ENCODE measurements around the gene CSAD.
A peak's percentile ranks its signal among the peaks of the same experiment; 100 is the strongest.
"Not testable (repeated sequence)": the region's sequence is repeated elsewhere in the genome, so short reads cannot be mapped to it uniquely, and the experiment has no call there.

Gene CSAD

DNA sequence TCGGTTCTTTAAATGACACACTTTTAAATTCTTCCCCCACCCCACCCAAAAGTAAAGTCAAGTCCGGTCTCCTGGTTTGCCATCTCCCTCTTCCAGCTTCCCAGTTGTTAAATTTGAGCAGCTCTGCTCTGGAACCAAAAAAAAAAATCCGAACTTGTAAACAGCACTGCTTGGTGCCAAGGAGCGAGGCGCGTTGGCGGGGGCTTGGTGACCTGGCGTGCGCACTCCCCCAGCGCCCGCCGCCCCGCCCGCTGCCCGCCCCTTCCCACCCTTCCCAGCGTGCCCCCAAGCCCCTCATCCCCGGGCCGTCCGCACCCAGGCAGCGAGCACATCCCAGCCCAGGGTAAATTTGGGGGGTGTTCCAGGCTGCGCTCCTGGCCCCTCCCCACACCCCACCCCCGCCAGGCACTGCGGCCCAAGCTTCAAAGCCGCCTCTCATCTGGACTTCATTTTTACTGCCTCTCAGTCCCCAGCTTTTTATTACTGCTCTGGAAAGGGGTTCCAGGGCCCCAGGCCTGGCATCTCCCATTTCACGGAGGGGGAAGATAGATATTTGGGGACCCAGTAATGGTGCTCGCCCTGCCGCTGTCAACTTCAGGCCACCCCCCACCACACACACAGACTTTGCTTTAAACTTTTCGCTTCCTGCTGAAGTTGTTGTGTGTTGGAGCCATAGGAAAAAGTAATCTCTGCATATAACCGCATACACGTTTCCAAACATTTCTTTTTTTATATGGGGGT, 38.0 kb upstream of the CSAD start:
- DNase-seq (ENCODE audit: low read depth) = no peak

DNA sequence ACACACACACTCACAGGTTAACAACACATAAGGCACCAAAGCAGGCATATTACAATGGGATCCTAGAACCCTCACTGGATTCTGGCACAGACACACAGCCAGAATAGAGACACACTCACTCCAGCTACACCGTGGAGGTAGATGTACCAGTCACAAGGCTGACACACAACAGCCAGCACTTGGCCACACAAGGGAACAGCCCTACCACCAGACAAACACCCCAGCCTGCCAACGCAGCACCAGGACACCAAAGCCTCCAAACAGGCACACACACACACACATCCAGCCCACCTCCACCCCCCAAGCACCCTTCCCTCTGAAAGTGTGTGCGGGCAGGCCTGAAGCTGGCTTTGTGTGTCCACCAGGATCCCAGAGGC, 37.2 kb upstream of the CSAD start:
- no peak for DNase-seq (ENCODE audit: low read depth)

GRCh38 chr12:53217051-53217930, 36.6 kb upstream of the CSAD start:
- DNase-seq (ENCODE audit: low read depth) = no peak

DNA sequence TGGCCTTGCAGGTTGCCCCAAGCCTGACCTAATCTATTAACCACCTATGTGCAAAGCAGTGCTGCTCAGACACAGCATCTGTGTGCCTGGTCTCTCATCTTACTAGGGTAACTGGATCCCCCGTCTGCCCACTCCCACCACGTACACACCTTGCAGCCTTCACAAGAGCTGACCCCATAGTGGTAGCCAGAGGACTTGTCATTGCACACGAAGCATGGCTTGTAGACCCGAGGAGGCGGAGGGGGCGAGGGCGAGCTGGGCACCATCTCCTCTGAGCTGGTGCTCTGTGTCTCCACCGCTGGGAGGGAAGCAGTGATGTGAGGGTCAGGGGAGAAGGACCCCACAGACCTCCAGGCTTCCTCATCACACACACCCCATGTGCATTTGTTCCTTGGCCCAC, 34.8 kb upstream of the CSAD start:
- DNase-seq (ENCODE audit: low read depth) = no peak

DNA sequence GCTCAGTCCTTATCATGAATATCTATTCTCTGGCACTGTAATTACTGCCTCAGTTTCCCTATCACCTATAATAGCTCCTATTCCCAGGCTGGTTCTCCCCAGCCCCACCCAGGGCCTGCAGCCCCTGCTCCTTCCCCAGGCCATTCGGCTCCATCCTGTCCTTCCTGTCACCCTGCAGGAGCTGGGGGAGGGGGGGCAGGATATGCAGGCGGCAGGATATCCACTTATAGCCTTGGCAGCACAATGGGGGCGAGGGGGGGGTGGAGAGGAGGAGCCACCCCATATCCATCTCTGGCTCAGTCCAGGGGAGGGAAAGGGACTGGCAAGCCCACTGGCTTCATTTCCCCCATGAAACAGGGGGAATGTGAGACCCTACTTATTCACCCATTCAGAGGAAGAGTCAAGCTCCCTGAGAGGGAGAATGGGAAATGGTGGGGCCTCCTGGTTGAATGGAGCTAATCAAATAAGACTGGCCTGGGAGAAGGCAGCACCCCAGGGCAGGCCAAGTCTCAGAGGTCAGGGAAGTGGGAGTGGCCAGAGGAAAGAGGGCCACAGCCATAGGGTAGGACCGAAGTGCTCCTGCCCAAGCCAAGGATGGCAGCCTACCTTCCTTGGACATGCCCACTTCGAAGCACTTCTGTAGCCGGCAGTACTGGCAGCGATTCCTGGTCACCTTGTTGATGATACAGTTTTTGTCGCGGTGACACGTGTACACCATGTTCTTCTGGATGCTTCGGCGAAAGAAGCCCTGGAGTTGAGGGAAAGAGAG, 34.1 kb upstream of the CSAD start:
- DNase-seq (ENCODE audit: low read depth) = no peak

DNA sequence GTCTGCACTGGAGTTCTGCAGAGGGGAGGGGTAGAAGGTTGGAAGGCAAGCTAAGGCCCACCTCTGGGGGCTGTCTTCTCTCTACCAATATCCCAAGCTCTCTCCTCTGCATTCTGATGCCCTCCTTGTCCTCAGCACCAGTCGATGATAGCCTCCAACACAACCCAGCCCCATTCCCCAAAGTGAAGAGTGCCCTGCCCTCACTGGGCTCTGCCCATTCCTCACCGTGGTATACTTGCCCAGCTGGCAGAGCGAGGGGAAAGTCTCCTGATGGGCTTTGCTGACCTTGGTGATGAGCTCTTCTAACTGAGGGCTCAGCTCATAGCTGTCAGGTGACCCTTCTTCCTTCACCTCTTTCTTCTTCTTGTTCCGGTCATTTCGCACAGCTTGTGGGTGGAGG, 33.5 kb upstream of the CSAD start:
- no peak for DNase-seq (ENCODE audit: low read depth)

- peak; percentile 75 for DNase-seq (ENCODE audit: low read depth)
Observed at GRCh38 chr12:53213348-53213747, 32.6 kb upstream of the CSAD start.

DNA sequence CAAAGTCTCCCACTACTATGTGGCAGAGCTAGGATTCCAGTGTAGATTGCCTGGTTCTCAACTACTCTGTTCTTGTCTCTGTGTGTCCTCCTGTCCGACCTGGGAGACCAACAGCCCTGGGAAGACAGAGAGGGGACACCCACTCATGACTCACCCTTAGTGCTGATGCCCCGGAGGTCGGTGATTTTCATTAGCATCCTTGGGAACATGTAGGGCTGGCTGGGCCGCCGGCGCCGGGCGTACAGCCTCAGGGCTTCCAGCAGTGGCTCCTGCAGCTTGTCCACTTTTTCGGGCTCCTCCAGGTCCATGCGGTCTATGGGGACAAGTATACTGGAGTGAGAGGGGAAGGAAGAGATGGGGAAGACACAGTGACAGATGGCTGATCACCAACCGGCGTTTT, 32.2 kb upstream of the CSAD start:
- no peak for DNase-seq (ENCODE audit: low read depth)

GRCh38 chr12:53211476-53212381, 31.0 kb upstream of the CSAD start:
- no peak for DNase-seq (ENCODE audit: low read depth)

GRCh38 chr12:53210843-53211242, 30.1 kb upstream of the CSAD start:
- no peak for DNase-seq (ENCODE audit: low read depth)

DNA sequence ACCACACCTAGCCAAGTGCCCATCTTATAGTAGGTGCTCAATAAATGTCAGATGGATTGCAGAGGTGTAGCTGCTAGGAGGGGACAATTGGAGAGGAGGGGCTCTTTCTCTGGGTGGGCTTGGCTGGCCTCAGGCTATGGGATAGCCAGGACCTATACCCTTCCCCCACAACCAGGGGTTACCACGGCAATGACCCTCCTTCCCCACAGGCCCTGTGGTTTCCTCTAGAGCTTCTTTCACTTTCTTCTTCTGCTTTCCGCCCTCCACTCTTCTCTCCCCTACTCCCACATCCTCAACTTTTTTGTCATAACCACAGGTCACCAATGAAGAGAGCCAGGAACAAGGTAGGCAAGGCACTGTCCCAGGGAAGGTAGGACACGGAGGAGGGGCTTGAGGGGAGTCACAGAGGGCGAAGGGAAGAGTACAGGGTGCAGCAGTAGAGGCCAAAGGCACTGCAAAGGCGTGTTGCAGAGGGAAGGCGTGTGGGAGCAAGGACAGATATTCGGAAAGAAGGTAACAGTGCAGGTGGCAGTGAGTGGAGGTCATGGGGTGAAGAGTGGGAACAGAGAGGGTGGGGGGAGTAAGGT, 28.2 kb upstream of the CSAD start:
- DNase-seq (ENCODE audit: low read depth) = no peak

DNA sequence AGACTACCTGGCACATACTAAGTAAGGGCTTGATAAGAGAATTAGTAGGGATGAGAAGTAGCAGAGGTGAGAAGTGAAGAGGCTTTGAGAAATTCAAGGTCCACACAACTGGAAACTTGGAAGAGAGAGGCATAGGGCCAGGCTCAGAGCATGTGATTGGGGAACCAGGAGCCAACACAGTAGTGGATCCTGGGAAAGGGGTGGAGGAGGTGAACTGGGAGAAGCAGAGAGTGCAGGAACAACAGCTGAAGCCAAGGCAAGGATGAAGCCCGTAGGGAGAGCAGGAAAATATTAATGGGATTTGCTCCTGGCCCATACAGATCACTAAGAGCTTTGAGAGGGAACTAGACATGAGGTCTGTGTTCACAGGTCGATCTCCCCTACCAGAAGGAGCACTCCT, 27.7 kb upstream of the CSAD start:
- DNase-seq (ENCODE audit: low read depth) = no peak

DNA sequence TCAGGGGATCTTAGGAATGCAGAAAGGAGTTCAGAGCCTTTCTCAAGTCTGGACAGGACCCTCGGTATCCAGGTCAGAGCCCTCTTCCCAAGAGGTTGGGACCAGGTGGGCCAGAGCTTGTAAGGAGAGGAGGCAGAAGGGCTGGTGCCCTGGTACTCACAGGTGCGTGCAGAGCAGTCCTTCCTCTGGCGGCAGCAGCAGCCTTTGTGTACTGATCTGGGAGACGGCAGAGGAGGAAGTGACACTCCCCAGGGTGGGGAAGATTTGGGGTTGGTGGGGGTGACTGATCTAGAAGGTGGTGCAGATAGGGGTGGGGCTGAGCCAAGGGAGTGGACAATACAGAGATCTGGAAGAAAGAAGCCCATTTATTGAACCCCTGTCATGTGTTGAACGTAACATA, 26.3 kb upstream of the CSAD start, which contains the start of gene ITGB7:
TSS of gene ITGB7 (minus strand) at position 210 of the 400 bp plus-strand sequence. CDS start 6,808 bp downstream, outside the sequence.
- peak; percentile 47 for DNase-seq (ENCODE audit: low read depth)

- no peak for DNase-seq (ENCODE audit: low read depth)
Observed at GRCh38 chr12:53205747-53206419, 25.2 kb upstream of the CSAD start.

GRCh38 chr12:53204351-53204750, 23.6 kb upstream of the CSAD start:
- no peak for DNase-seq (ENCODE audit: low read depth)

DNA sequence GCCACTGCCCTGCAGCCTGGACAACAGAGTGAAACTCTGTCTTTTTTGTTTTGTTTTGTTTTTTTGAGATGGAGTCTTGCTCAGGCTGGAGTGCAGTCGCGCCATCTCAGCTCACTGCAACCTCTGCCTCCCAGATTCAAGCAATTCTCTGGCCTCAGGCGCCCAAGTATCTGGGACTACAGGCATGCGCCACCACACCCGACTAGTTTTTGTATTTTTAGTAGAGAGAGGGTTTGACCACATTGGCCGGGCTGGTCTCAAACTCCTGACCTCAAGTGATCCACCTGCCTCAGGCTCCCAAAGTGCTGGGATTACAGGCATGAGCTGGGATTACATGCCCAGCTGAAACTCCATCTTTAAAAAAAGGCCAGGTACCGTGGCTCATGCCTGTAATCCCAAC, 21.6 kb upstream of the CSAD start:
- not testable (repeated sequence) for DNase-seq (ENCODE audit: low read depth)

DNA sequence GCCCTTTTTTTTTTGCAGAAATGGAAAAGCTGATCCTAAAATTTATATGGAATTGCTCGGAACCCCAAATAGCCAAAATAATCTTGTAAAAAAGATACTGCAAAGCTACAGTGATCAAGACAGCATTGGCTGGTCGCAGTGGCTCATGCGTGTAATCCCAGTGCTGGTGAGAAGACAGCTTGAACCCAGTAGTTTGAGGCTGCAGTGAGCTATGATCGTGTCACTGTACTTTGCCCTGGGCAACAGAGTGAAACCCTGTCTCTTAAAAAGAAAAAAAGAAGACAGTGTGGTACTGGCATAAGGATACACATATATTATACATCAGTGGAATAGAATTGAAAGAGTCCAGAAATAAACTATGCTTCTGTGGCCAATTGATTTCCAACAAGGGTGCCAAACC, 20.9 kb upstream of the CSAD start:
- no peak for DNase-seq (ENCODE audit: low read depth)

DNA sequence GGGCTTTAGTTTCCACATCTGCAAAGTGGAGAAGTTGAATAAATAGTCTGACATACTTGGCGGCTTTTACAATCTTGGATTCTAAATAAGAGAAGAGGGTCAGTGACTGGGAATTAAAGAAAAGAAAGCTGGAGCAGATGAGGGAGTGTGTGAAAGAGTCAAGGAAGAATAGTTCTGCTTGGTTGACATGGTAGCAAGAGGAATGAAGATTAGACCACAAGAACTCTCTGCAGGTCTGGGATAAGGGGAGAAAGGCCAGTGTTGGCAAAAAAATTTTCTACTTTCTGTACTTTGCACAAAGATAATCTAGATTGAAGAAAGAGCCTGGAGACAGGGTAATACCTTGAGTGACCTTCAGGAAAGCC, 20.4 kb upstream of the CSAD start:
- DNase-seq (ENCODE audit: low read depth) = no peak

- no peak for DNase-seq (ENCODE audit: low read depth)
Observed at GRCh38 chr12:53200458-53201176, 19.9 kb upstream of the CSAD start.

GRCh38 chr12:53200107-53200457, 19.4 kb upstream of the CSAD start:
- DNase-seq (ENCODE audit: low read depth) = no peak
